Measurements from ENCODE around the gene RPSA. TPM values are rescaled to one million over a fixed set of nuclear protein-coding genes. Genes with fewer than 3 reads are reported as not detected.

RPSA gene
- polyA plus RNA-seq, 1 donor (not counting 4 experiments of a cell fraction or from before 2014, with no cell fraction given), result 3,195 TPM

DNA sequence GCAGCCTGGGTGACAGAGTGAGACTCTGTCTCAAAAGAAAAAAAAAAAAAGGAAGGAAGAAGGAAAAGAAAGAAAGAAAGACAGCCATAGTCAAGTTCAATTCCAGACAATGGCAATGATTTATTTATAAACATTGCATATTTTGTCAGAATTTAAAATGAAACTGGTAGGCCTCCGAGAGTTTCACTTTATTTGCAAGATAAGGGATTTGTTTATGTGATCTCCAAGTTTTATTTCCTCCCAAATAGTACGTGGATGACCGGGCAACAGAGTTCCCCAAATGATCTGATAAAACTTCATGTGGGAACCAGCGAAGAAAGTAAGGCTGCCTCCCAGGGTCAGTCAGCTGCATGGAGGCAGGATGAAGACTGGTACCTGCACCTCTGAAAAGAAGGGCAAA is 32.4 kb downstream of the RPSA start:
- no peaks in the 10 kb centered on the region for H3K9me3 ChIP-seq (ENCODE audit: control insufficient read depth, low read depth, low read length)
- no peak overlapping the region for H3K4me2 ChIP-seq (ENCODE audit: control insufficient read depth, extremely low read depth, insufficient read depth, low read depth, low read length)
- no peak overlapping the region for H3K27ac ChIP-seq (ENCODE audit: control insufficient read depth, insufficient read depth, low read length)
- no peak overlapping the region for H2AFZ ChIP-seq (ENCODE audit: control insufficient read depth, low read length)
- no peak overlapping the region for H3K9ac ChIP-seq (ENCODE audit: control insufficient read depth, extremely low read depth, insufficient read depth, low read length)
- H3K27me3 ChIP-seq (ENCODE audit: control insufficient read depth, extremely low read depth, insufficient read depth, low read length), result no peaks in the 10 kb centered on the region
- no peak for FAIRE-seq
- H4K20me1 ChIP-seq (ENCODE audit: control insufficient read depth, extremely low read depth, insufficient read depth, low read length), result no peaks in the 10 kb centered on the region
- TF ChIP-seq, protein P1, sequence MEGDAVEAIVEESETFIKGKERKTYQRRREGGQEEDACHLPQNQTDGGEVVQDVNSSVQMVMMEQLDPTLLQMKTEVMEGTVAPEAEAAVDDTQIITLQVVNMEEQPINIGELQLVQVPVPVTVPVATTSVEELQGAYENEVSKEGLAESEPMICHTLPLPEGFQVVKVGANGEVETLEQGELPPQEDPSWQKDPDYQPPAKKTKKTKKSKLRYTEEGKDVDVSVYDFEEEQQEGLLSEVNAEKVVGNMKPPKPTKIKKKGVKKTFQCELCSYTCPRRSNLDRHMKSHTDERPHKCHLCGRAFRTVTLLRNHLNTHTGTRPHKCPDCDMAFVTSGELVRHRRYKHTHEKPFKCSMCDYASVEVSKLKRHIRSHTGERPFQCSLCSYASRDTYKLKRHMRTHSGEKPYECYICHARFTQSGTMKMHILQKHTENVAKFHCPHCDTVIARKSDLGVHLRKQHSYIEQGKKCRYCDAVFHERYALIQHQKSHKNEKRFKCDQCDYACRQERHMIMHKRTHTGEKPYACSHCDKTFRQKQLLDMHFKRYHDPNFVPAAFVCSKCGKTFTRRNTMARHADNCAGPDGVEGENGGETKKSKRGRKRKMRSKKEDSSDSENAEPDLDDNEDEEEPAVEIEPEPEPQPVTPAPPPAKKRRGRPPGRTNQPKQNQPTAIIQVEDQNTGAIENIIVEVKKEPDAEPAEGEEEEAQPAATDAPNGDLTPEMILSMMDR (optimal IDR thresholded peaks at IDR 0.05 in 1 of 3, IDR thresholded peaks at IDR 0.05 in 1 of 3, conservative IDR thresholded peaks at IDR 0.05 in 1 of 3; ENCODE audit: extremely low read depth in 1 of 3, insufficient read depth in 2 of 3, low read length in 3 of 3), result no peak
- TF ChIP-seq EZH2 (IDR thresholded peaks at IDR 0.05; ENCODE audit: low read length), result no peak
- H3K36me3 ChIP-seq (ENCODE audit: control insufficient read depth in 2 of 2, extremely low read depth in 1 of 2, insufficient read depth in 2 of 2, low read length in 2 of 2), result no peaks in the 10 kb centered on the region
- no peaks in the 10 kb centered on the region for H3K9me1 ChIP-seq (ENCODE audit: control insufficient read depth, extremely low read depth, insufficient read depth, low read length)
- H3K4me3 ChIP-seq (ENCODE audit: control insufficient read depth in 2 of 3, extremely low read depth in 1 of 3, insufficient read depth in 2 of 3, low read depth in 1 of 3, low read length in 3 of 3), result no peak overlapping the region
- dilution Hi-C loops (cut with MboI; ENCODE audit: extremely low pct_ligation_motif_present, low sequenced_read_pairs), result no loop called here
- no peak for DNase-seq (ENCODE audit: low read depth, low spot score)
- peaks cover 15% of the 10 kb centered on the region for H3K4me1 ChIP-seq (ENCODE audit: control insufficient read depth, extremely low read depth, insufficient read depth, low read length)
- no peaks in the 10 kb centered on the region for H3K79me2 ChIP-seq (ENCODE audit: control insufficient read depth, insufficient read depth, low read length)

DNA sequence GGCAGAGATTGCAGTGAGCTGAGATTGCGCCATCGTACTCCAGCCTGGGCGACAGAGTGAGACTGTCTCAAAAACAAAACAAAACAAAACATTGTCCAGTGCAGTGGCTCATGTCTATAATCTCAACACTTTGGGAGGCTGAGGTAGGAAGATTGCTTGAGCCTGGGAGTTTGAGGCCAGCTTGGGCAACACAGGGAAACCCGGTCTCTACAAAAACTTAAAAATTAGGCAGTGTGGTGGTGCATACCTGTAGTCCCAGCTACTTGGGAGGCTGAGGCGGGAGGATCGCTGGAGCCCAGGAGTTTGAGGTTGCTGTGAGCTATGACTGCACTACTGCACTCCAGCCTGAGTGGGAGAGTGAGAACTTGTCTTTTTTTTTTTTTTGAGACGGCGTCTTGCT is 33.8 kb downstream of the RPSA start:
- Histone ChIP-seq H3K9ac (ENCODE audit: control insufficient read depth, extremely low read depth, insufficient read depth, low read length) (no peak overlapping the region), H3K36me3 (ENCODE audit: control insufficient read depth in 2 of 2, extremely low read depth in 1 of 2, insufficient read depth in 2 of 2, low read length in 2 of 2) (no peaks in the 10 kb centered on the region), H2AFZ (ENCODE audit: control insufficient read depth, low read length) (no peak overlapping the region), H3K79me2 (ENCODE audit: control insufficient read depth, insufficient read depth, low read length) (no peaks in the 10 kb centered on the region), H3K27ac (ENCODE audit: control insufficient read depth, insufficient read depth, low read length) (no peak overlapping the region), H3K4me2 (ENCODE audit: control insufficient read depth, extremely low read depth, insufficient read depth, low read depth, low read length) (no peak overlapping the region), H3K27me3 (ENCODE audit: control insufficient read depth, extremely low read depth, insufficient read depth, low read length) (no peaks in the 10 kb centered on the region), H3K4me1 (ENCODE audit: control insufficient read depth, extremely low read depth, insufficient read depth, low read length) (peaks cover under 1% of the 10 kb centered on the region), H4K20me1 (ENCODE audit: control insufficient read depth, extremely low read depth, insufficient read depth, low read length) (no peaks in the 10 kb centered on the region), H3K9me1 (ENCODE audit: control insufficient read depth, extremely low read depth, insufficient read depth, low read length) (no peaks in the 10 kb centered on the region), H3K9me3 (ENCODE audit: control insufficient read depth, low read depth, low read length) (no peaks in the 10 kb centered on the region), H3K4me3 (ENCODE audit: control insufficient read depth in 2 of 3, extremely low read depth in 1 of 3, insufficient read depth in 2 of 3, low read depth in 1 of 3, low read length in 3 of 3) (no peak overlapping the region)
- DNase-seq (ENCODE audit: low read depth, low spot score) (no peak), FAIRE-seq (no peak)
- dilution Hi-C loops (cut with MboI; ENCODE audit: extremely low pct_ligation_motif_present, low sequenced_read_pairs), result no loop called here
- TF ChIP-seq, protein P1 (optimal IDR thresholded peaks at IDR 0.05 in 1 of 3, IDR thresholded peaks at IDR 0.05 in 1 of 3, conservative IDR thresholded peaks at IDR 0.05 in 1 of 3; ENCODE audit: extremely low read depth in 1 of 3, insufficient read depth in 2 of 3, low read length in 3 of 3), result no peak
- no peak for TF ChIP-seq EZH2 (IDR thresholded peaks at IDR 0.05; ENCODE audit: low read length)
